WERI-Rb-1 (cell line): ENCODE results near the gene TRMO.
"Not testable (repeated sequence)": the region's sequence is repeated elsewhere in the genome, so short reads cannot be mapped to it uniquely, and the experiment has no call there.

Experiments used
- DNase-seq: peaks from one replicate; pipeline ENCODE4 v3.0.0-alpha.2; 2020
- H3K27ac ChIP-seq: fragments of 250-450 bp; sonication (Bioruptor Pico); 2 replicates; pipeline ENCODE4 v1.5.1; 2020; ENCODE audit warnings: mild to moderate bottlenecking, moderate library complexity
- H3K27me3 ChIP-seq: fragments of 250-450 bp; sonication (Bioruptor Pico); 2 replicates; pipeline ENCODE4 v1.5.1; 2021; ENCODE audit warnings: mild to moderate bottlenecking, low read depth, moderate library complexity; ENCODE audit not compliant: insufficient read depth, severe bottlenecking
- H3K36me3 ChIP-seq: fragments of 250-450 bp; sonication (Bioruptor Pico); 2 replicates; pipeline ENCODE4 v1.5.1; 2020; ENCODE audit warnings: mild to moderate bottlenecking, moderate library complexity
- H3K4me3 ChIP-seq: 2 replicates; pipeline ENCODE4 v1.5.1; 2011; ENCODE audit warnings: low read depth, mild to moderate bottlenecking, control low read depth, low read length
- H3K9me3 ChIP-seq: fragments of 250-450 bp; sonication (Bioruptor Pico); 2 replicates; pipeline ENCODE4 v1.5.1; 2021; ENCODE audit warnings: mild to moderate bottlenecking, moderate library complexity; ENCODE audit not compliant: severe bottlenecking
- TF ChIP-seq, protein P1 (sequence below): IDR thresholded peaks from 2 replicates; pipeline ENCODE4 v1.5.1; 2011; ENCODE audit warnings: low read depth, mild to moderate bottlenecking, control low read depth, inconsistent platforms, low read length

The TRMO gene

DNA sequence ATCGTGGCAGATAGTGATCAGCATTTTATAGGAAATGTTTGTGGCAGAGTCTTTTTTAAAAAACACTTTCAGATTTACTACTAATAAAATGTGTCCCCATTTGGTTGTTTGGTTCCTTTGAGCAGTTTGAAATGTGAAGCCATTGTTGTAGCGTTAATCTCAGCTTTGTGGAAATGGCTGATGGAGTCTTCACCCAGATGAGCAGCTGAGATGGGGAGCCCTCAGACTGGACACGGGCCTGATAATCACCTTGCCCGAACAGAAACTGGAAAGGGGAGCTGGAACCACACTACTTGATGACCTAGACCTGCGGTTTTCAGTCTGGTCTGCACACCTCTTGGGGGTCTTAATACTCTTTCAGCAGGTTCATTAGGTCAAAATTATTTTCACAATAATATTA, 40.3 kb upstream of the TRMO start:
- no peaks in the 10 kb centered on the region for H3K27me3 ChIP-seq
- TF ChIP-seq, protein P1, sequence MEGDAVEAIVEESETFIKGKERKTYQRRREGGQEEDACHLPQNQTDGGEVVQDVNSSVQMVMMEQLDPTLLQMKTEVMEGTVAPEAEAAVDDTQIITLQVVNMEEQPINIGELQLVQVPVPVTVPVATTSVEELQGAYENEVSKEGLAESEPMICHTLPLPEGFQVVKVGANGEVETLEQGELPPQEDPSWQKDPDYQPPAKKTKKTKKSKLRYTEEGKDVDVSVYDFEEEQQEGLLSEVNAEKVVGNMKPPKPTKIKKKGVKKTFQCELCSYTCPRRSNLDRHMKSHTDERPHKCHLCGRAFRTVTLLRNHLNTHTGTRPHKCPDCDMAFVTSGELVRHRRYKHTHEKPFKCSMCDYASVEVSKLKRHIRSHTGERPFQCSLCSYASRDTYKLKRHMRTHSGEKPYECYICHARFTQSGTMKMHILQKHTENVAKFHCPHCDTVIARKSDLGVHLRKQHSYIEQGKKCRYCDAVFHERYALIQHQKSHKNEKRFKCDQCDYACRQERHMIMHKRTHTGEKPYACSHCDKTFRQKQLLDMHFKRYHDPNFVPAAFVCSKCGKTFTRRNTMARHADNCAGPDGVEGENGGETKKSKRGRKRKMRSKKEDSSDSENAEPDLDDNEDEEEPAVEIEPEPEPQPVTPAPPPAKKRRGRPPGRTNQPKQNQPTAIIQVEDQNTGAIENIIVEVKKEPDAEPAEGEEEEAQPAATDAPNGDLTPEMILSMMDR: no peak
- no peak overlapping the region for H3K4me3 ChIP-seq
- H3K36me3 ChIP-seq: no peaks in the 10 kb centered on the region
- no peak for DNase-seq
- no peak overlapping the region for H3K27ac ChIP-seq
- no peaks in the 10 kb centered on the region for H3K9me3 ChIP-seq

DNA sequence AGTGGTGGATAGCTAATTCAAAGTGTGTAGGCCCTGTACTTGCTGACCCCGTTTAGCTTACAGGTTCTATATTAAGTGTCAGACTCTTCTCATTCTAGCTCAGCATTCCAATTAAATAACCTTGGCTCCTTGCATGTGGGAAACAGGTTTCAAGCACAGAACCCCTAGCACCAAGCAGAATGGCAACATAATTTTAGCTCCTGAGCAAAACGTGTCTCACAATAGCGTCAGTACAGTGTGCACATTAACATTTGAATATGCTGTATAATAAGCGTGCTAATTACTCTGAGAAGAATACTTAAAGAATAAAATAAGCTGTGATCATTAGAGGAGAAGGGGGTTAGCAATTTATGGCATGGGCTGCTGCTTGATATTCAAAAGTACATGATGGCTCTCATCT, 39.8 kb upstream of the TRMO start:
- Histone ChIP-seq H3K4me3 (no peak overlapping the region), H3K9me3 (no peaks in the 10 kb centered on the region), H3K27me3 (no peaks in the 10 kb centered on the region), H3K36me3 (no peaks in the 10 kb centered on the region), H3K27ac (no peak overlapping the region)
- TF ChIP-seq, protein P1: no peak
- no peak for DNase-seq

DNA sequence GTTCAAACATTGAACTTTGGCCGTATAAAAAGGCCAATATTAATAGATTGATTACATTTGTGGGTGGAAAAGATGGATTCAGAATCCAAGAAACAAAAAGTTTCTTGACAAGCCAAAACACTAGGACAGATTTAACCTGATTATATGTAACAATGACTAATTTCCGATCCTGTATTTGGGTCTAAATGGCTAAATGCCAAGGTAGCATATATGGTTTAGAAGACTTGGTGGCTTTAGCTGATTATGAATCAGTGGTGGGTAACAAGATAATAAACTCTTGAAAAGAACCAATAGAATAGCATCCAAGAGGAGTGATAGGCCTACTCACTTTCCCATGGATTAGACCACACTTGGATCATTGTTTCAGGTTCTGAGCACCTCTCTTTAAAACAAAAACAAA, 39.1 kb upstream of the TRMO start:
- TF ChIP-seq, protein P1: no peak
- Histone ChIP-seq H3K36me3 (no peaks in the 10 kb centered on the region), H3K27me3 (no peaks in the 10 kb centered on the region), H3K4me3 (no peak overlapping the region), H3K27ac (no peak overlapping the region), H3K9me3 (no peaks in the 10 kb centered on the region)
- DNase-seq: no peak

DNA sequence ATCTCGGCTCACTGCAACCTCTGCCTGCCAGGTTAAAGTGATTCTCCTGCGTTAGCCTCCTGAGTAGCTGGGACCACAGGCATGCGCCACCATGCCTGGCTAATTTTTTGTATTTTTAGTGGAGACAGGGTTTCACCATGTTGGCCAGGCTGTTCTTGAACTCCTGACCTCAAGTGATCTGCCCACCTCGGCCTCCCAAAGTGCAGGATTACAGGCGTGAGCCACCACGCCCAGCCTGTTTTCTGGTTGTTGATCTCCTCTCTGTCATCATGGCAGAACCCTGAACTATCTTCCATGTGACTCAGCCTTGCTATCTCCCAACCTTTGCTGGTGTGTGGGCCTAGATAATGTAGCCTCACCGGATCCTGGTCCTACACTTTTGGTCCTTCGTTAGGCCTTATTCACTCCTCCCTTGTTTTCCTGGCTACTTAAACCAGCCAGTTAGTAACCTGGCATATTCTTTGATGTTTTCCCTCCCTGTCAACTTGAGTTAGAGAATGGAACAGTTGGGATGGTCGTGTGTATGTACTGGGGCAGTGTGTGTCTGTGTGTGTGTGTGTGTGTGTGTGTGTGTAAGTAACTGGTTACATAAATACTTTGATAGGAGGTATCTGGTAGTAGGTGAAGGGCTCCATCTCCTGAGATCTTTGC, 38.5 kb upstream of the TRMO start:
- H3K4me3 ChIP-seq, H3K36me3 ChIP-seq, DNase-seq, H3K9me3 ChIP-seq, H3K27ac ChIP-seq, H3K27me3 ChIP-seq: not testable (repeated sequence)

DNA sequence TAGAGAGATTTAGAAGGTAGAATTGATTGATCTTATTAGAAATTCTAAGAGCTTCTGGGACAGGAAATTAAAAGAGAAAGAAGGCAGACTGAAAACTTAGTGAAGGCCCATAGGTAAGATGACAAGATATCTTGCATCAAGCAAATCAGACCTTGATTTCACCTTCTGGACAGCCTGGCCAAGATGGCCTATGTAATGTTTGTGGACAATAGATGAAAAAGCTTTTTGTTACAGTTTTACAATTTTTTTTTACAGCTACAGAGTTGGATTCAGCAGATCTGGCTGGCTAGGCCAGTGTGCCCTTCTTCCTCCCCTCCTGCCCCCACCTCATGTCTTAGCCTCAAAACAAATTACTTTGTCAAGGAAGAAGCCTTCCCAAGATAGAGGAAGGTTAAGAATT, 37.3 kb upstream of the TRMO start:
- no peaks in the 10 kb centered on the region for H3K36me3 ChIP-seq

DNA sequence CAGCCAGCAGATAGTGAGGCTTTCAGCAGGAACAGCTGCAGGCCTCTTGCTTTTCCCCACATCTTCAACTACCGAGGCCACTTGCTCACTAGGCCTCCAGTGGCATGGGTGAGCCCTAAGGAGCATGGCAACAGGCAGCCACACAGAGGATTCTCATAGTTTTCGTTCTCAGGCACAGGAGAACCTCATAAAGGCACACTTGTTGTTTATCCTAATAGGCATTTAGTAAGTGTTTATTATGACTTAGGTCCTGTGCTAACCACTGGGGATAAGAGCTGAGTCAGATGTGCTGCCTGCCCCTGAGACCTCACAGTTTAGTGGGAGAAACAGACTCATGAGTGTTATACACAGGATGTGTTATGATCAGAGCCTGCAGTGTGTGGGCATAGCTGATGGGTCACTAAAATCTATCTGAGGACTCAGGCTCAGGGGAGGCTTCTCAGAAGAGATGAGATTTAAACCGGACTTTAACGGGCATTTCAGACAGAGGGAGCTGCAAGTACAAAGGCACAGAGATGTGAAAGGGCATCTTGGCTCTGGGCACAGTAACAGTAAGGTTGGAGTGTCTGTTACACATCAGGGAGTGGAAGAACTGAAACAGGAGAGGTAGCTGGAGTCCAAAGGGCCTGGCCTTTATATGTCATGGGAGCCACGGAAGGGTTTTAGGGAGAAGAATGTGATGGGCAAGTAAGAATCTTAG, 36.7 kb upstream of the TRMO start:
- Histone ChIP-seq H3K27ac (no peak overlapping the region), H3K9me3 (no peaks in the 10 kb centered on the region), H3K4me3 (no peak overlapping the region), H3K36me3 (no peaks in the 10 kb centered on the region), H3K27me3 (no peaks in the 10 kb centered on the region)
- DNase-seq: no peak
- TF ChIP-seq, protein P1: no peak

More for the DNA sequence above, 37.3 kb upstream of the TRMO start:
- Histone ChIP-seq H3K4me3 (no peak overlapping the region), H3K9me3 (no peaks in the 10 kb centered on the region), H3K27me3 (no peaks in the 10 kb centered on the region), H3K27ac (no peak overlapping the region)
- DNase-seq: no peak
- TF ChIP-seq, protein P1: no peak
